Prostate gland (tissue), 2 donors: ENCODE measurements around the gene GDF15. TPM values are rescaled to one million over a fixed set of nuclear protein-coding genes. Genes with fewer than 3 reads are reported as not detected.

Experiments
- DNase-seq: peaks from one replicate; pipeline ENCODE4 v3.0.0-alpha.2; 2019; ENCODE audit warnings: low spot score
- H3K27ac ChIP-seq, 2 donors: fragments of 200-600 bp; sonication (generic); 2 replicates each; pipeline ENCODE4 v1.5.1; 2017 to 2019
- H3K27me3 ChIP-seq: fragments of 200-600 bp; sonication (generic); replicated peaks from 2 replicates; pipeline ENCODE4 v1.5.1; 2019; ENCODE audit not compliant: insufficient read depth
- H3K36me3 ChIP-seq, 2 donors: fragments of 200-600 bp; sonication (generic); 1 replicate in 1 of 2; 2 replicates in 1 of 2; pipeline versions ENCODE4 v1.5.1 to v1.8.1; 2017 to 2019
- H3K4me1 ChIP-seq: fragments of 200-600 bp; sonication (generic); replicated peaks from 2 replicates; pipeline ENCODE4 v1.5.1; 2019
- H3K4me3 ChIP-seq, 2 donors: fragments of 200-600 bp; sonication (generic); 2 replicates each; pipeline ENCODE4 v1.5.1; 2017 to 2019
- H3K9me3 ChIP-seq: fragments of 200-600 bp; sonication (generic); 2 replicates; pipeline ENCODE4 v1.5.1; 2017
- POLR2A ChIP-seq: fragments of 450-650 bp; IDR thresholded peaks from one replicate; pipeline ENCODE4 v1.6.1; 2016; ENCODE audit warnings: antibody characterized with exemption, mild to moderate bottlenecking
- POLR2AphosphoS5 ChIP-seq: sonication (generic); formaldehyde crosslinking; IDR thresholded peaks from one replicate; pipeline ENCODE4 v1.6.1; 2017; ENCODE audit warnings: antibody characterized with exemption
- WGBS: methylation state at CpG from one replicate; pipeline ENCODE4 v1.1.5; 2018; 5-methylcytosine and 5-hydroxymethylcytosine counted together
- intact Hi-C: fragments of 100-400 bp; cut with DNase I; formaldehyde crosslinking; loops from one replicate; pipeline ENCODE4 v1.14.2; 2022
- total RNA-seq, 2 donors: library from RNA; depleted of rRNA; stranded (reverse); fragments of >200 nt; gene quantifications; one replicate each; pipeline ENCODE4 v1.1.0, GENCODE V29; 2016
- TF ChIP-seq, protein P1 (sequence below), 4 experiments: fragments of 200-600 bp in 2 of 4; fragments of 450-650 bp in 2 of 4; sonication (generic) in 2 of 4; IDR thresholded peaks; 1 replicate in 3 of 4; 2 replicates in 1 of 4; pipeline ENCODE4 v1.5.1; 2016 to 2019; ENCODE audit warnings: antibody characterized with exemption in 4 of 4, mild to moderate bottlenecking in 2 of 4, moderate library complexity in 2 of 4

GDF15 gene
- total RNA-seq, 2 donors from 2014 or later = 49.6 to 136 TPM

DNA sequence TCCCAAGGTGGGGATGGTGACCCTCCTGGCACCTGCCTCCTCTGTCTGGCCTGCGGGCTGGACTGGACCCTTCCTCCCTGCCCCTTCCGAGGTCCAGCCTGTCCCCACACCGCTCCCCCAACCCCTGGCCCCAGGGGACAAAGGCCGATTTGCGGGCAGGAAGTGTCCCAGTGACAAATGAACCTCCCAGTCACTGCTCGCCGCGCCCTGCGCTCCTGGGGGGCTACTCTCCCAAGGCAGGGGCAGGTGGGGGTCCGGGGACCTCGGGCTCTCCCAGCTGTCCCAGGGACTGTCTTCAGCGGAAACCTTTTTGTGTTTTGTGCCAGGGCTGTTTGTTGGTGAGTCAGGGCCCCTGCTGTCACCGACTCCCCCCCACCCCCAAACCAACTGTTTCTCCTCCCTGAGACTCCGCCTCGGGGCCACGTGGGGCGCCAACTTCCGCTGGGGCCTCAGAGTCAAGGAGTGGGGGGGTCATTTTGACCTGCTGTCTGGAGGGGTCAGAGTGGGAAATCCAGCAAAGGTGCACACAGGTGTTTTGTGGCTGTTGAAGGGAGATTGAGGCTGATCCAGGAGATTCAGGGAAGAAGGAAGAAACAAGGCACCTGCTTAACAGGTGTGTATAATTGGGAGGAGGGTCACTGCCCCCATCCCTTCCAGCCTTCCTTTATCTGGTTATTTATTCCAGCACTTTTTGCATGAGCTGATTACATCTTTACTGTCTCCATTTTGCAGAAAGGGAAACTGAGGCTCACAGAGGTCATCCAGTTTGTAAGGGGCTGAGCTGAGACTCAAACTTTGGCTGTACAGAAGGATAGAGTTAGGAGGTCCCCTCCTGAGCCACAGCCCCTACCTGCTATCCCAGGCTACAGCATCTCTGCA, 44.7 kb upstream of the GDF15 start:
- Histone ChIP-seq H3K4me1 (no peaks in the 10 kb centered on the region), H3K9me3 (no peaks in the 10 kb centered on the region), H3K27me3 (no peaks in the 10 kb centered on the region), H3K36me3 (no peaks in the 10 kb centered on the region), H3K4me3 (peak overlapping the region; percentile 87 to 98), H3K27ac (peak overlapping the region; percentile 79 to 87)
- TF ChIP-seq, protein P1, sequence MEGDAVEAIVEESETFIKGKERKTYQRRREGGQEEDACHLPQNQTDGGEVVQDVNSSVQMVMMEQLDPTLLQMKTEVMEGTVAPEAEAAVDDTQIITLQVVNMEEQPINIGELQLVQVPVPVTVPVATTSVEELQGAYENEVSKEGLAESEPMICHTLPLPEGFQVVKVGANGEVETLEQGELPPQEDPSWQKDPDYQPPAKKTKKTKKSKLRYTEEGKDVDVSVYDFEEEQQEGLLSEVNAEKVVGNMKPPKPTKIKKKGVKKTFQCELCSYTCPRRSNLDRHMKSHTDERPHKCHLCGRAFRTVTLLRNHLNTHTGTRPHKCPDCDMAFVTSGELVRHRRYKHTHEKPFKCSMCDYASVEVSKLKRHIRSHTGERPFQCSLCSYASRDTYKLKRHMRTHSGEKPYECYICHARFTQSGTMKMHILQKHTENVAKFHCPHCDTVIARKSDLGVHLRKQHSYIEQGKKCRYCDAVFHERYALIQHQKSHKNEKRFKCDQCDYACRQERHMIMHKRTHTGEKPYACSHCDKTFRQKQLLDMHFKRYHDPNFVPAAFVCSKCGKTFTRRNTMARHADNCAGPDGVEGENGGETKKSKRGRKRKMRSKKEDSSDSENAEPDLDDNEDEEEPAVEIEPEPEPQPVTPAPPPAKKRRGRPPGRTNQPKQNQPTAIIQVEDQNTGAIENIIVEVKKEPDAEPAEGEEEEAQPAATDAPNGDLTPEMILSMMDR (IDR thresholded peaks at IDR 0.05) = peak in 1 of 4 experiments; percentile 13
- TF ChIP-seq POLR2A (peak; percentile 38), POLR2AphosphoS5 (peak; percentile 57)
- WGBS = 3% methylated on average over 16 of the region's 18 CpGs
- intact Hi-C loops = no loop called here
- peak; percentile 51 for DNase-seq

DNA sequence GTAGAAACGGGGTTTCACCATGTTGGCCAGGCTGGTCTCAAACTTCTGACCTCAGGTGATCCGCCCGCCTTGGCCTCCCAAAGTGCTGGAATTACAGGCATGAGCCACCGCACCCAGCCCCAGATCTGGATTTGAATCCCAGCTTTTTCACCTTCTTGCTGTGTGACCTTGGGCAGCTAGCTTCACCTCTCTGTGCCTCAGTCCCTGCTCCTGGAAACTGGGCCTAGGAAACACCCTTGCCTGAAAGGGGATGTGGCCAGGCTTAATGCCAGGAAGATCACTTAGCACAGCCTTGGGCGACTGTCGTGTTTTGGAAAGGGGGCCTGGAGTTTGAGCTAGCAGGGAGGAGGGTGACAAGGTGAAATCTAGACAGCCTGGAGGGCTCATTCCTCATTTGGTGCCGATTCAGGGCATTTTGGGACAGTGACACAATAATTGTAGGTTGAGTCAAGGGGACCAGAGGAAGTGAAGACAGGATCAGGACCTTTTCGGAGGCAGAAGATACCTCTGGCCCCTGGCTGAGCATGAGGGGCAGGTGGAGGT, 43.8 kb upstream of the GDF15 start:
- 74% methylated on average over 8 of the region's 8 CpGs for WGBS
- Histone ChIP-seq H3K36me3 (no peaks in the 10 kb centered on the region), H3K27ac (no peak overlapping the region), H3K27me3 (no peaks in the 10 kb centered on the region), H3K4me1 (no peaks in the 10 kb centered on the region), H3K4me3 (no peak overlapping the region), H3K9me3 (no peaks in the 10 kb centered on the region)
- intact Hi-C loops = no loop called here
- DNase-seq = no peak
- TF ChIP-seq POLR2A = no peak
- TF ChIP-seq POLR2AphosphoS5 = no peak
- TF ChIP-seq, protein P1 (IDR thresholded peaks at IDR 0.05) = no peak

GRCh38 chr19:18344582-18344950, 41.4 kb upstream of the GDF15 start:
- Histone ChIP-seq H3K9me3 (no peaks in the 10 kb centered on the region), H3K27me3 (no peaks in the 10 kb centered on the region), H3K36me3 (no peaks in the 10 kb centered on the region), H3K4me3 (no peak overlapping the region), H3K27ac (peak overlapping the region in 1 of 2 donors; percentile 8), H3K4me1 (no peaks in the 10 kb centered on the region)
- TF ChIP-seq, protein P1 (IDR thresholded peaks at IDR 0.05) = no peak
- no peak for TF ChIP-seq POLR2AphosphoS5
- TF ChIP-seq POLR2A = no peak
- no peak for DNase-seq
- intact Hi-C loops = no loop called here
- WGBS = 64% methylated on average over 13 of the region's 13 CpGs

- H3K4me1 ChIP-seq = no peaks in the 10 kb centered on the region
- H3K36me3 ChIP-seq = no peaks in the 10 kb centered on the region
- no peak overlapping the region for H3K27ac ChIP-seq
- H3K4me3 ChIP-seq = no peak overlapping the region
- intact Hi-C loops = no loop called here
- DNase-seq = no peak
- WGBS = 95% methylated on average over 6 of the region's 6 CpGs
- TF ChIP-seq POLR2AphosphoS5 (no peak), POLR2A (no peak)
- TF ChIP-seq, protein P1 (IDR thresholded peaks at IDR 0.05) = no peak
- H3K27me3 ChIP-seq = no peaks in the 10 kb centered on the region
- no peaks in the 10 kb centered on the region for H3K9me3 ChIP-seq
Observed at GRCh38 chr19:18345296-18345695, 40.7 kb upstream of the GDF15 start.

DNA sequence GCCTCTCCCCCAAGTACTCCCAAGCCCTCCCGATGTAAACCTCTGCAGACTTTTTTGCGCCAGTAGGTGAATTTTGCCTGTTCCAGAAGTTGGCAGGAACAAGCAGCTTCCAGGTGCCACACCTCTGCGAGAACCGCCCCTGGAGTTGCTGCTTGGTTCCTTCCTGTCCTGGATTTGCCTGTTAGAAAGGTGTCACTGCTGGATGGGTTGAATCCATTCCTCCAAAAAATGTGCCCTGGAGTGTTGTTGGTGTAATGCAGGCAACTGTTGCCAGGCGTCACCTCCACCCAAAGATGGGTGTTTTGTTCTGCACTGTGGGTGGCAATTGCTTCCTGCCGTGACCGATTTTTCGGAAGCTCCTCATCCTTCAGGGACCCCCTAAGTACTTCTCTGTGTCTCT, 39.9 kb upstream of the GDF15 start:
- Histone ChIP-seq H3K27me3 (no peaks in the 10 kb centered on the region), H3K4me3 (no peak overlapping the region), H3K27ac (no peak overlapping the region), H3K4me1 (no peaks in the 10 kb centered on the region), H3K9me3 (no peaks in the 10 kb centered on the region), H3K36me3 (no peaks in the 10 kb centered on the region)
- no peak for DNase-seq
- TF ChIP-seq, protein P1 (IDR thresholded peaks at IDR 0.05) = no peak
- no peak for TF ChIP-seq POLR2AphosphoS5
- intact Hi-C loops = no loop called here
- 54% methylated on average over 8 of the region's 8 CpGs for WGBS
